HEK293 (cell line): ENCODE measurements around the gene UFD1.

Source experiments
- GLIS1 ChIP-seq: fragments of 450-650 bp; formaldehyde crosslinking; IDR thresholded peaks from 2 replicates; pipeline ENCODE4 v1.5.1; 2016; ENCODE audit warnings: missing biosample characterization, missing genetic modification characterization
- HIC1 ChIP-seq: fragments of 450-650 bp; formaldehyde crosslinking; IDR thresholded peaks from 2 replicates; pipeline ENCODE4 v1.5.1; 2016; ENCODE audit warnings: missing biosample characterization, missing genetic modification characterization
- PRDM2 ChIP-seq: fragments of 450-650 bp; formaldehyde crosslinking; IDR thresholded peaks from 2 replicates; pipeline ENCODE4 v1.5.1; 2016; ENCODE audit warnings: missing biosample characterization, missing genetic modification characterization, borderline replicate concordance
- RBAK ChIP-seq: fragments of 450-650 bp; formaldehyde crosslinking; IDR thresholded peaks from 2 replicates; pipeline ENCODE4 v1.5.1; 2016; ENCODE audit warnings: missing biosample characterization, missing genetic modification characterization
- SP7 ChIP-seq: fragments of 450-650 bp; formaldehyde crosslinking; IDR thresholded peaks from 2 replicates; pipeline ENCODE4 v1.5.1; 2016; ENCODE audit warnings: missing biosample characterization, missing genetic modification characterization
- ZBTB48 ChIP-seq: fragments of 450-650 bp; formaldehyde crosslinking; IDR thresholded peaks from 2 replicates; pipeline ENCODE4 v1.5.1; 2016; ENCODE audit warnings: missing biosample characterization, missing genetic modification characterization
- ZFP37 ChIP-seq: fragments of 450-650 bp; formaldehyde crosslinking; IDR thresholded peaks from 2 replicates; pipeline ENCODE4 v1.5.1; 2016; ENCODE audit warnings: missing biosample characterization, missing genetic modification characterization
- ZFP41 ChIP-seq: fragments of 450-650 bp; formaldehyde crosslinking; IDR thresholded peaks from 2 replicates; pipeline ENCODE4 v1.5.1; 2016; ENCODE audit warnings: missing biosample characterization, missing genetic modification characterization, borderline replicate concordance
- ZNF121 ChIP-seq: fragments of 450-650 bp; formaldehyde crosslinking; IDR thresholded peaks from 2 replicates; pipeline ENCODE4 v1.5.1; 2016; ENCODE audit warnings: missing biosample characterization, missing genetic modification characterization
- ZNF169 ChIP-seq: fragments of 450-650 bp; formaldehyde crosslinking; IDR thresholded peaks from 2 replicates; pipeline ENCODE4 v1.5.1; 2016; ENCODE audit warnings: missing biosample characterization, missing genetic modification characterization
- ZNF2 ChIP-seq: fragments of 450-650 bp; formaldehyde crosslinking; IDR thresholded peaks from 2 replicates; pipeline ENCODE4 v1.5.1; 2016; ENCODE audit warnings: missing biosample characterization, missing genetic modification characterization
- ZNF211 ChIP-seq: fragments of 450-650 bp; formaldehyde crosslinking; IDR thresholded peaks from 2 replicates; pipeline ENCODE4 v1.5.1; 2016; ENCODE audit warnings: low read depth, missing biosample characterization, missing genetic modification characterization
- ZNF214 ChIP-seq: fragments of 450-650 bp; formaldehyde crosslinking; IDR thresholded peaks from 2 replicates; pipeline ENCODE4 v1.5.1; 2017; ENCODE audit warnings: missing biosample characterization, mild to moderate bottlenecking, missing genetic modification characterization, borderline replicate concordance
- ZNF391 ChIP-seq: fragments of 450-650 bp; formaldehyde crosslinking; IDR thresholded peaks from 2 replicates; pipeline ENCODE4 v1.5.1; 2016; ENCODE audit warnings: low read depth, missing biosample characterization, missing genetic modification characterization, borderline replicate concordance
- ZNF416 ChIP-seq: fragments of 450-650 bp; formaldehyde crosslinking; IDR thresholded peaks from 2 replicates; pipeline ENCODE4 v1.5.1; 2016; ENCODE audit warnings: missing biosample characterization, missing genetic modification characterization
- ZNF548 ChIP-seq: fragments of 450-650 bp; formaldehyde crosslinking; IDR thresholded peaks from 2 replicates; pipeline ENCODE4 v1.5.1; 2016; ENCODE audit warnings: missing biosample characterization, missing genetic modification characterization
- ZNF555 ChIP-seq: fragments of 450-650 bp; formaldehyde crosslinking; conservative IDR thresholded peaks from 2 replicates; pipeline ENCODE4 v1.5.1; 2017; ENCODE audit warnings: missing biosample characterization, mild to moderate bottlenecking, missing genetic modification characterization, inconsistent platforms
- ZNF626 ChIP-seq: fragments of 450-650 bp; sonication (Bioruptor Pico); formaldehyde crosslinking; IDR thresholded peaks from 2 replicates; pipeline ENCODE4 v1.5.1; 2018; ENCODE audit warnings: missing biosample characterization, missing genetic modification characterization, inconsistent platforms
- ZNF645 ChIP-seq: fragments of 450-650 bp; formaldehyde crosslinking; IDR thresholded peaks from 2 replicates; pipeline ENCODE4; 2016; ENCODE audit warnings: missing biosample characterization, missing genetic modification characterization
- ZNF777 ChIP-seq: fragments of 450-650 bp; formaldehyde crosslinking; IDR thresholded peaks from 2 replicates; pipeline ENCODE4 v1.5.1; 2017; ENCODE audit warnings: missing biosample characterization, missing genetic modification characterization, borderline replicate concordance
- ZNF785 ChIP-seq: fragments of 450-650 bp; formaldehyde crosslinking; IDR thresholded peaks from 2 replicates; pipeline ENCODE4 v1.5.1; 2016; ENCODE audit warnings: missing biosample characterization, missing genetic modification characterization
- ZNF837 ChIP-seq: fragments of 450-650 bp; formaldehyde crosslinking; IDR thresholded peaks from 2 replicates; pipeline ENCODE4 v1.5.1; 2016; ENCODE audit warnings: missing biosample characterization, missing genetic modification characterization
- TF ChIP-seq, protein P1 (sequence below): fragments of 450-650 bp; formaldehyde crosslinking; IDR thresholded peaks from 2 replicates; pipeline ENCODE4 v1.5.1; 2017; ENCODE audit warnings: missing biosample characterization, missing genetic modification characterization
- TF ChIP-seq, protein P2 (sequence below): fragments of 450-650 bp; formaldehyde crosslinking; IDR thresholded peaks from 2 replicates; pipeline ENCODE4 v1.5.1; 2017; ENCODE audit warnings: missing biosample characterization, mild to moderate bottlenecking, missing genetic modification characterization, moderate library complexity
- TF ChIP-seq, protein P3 (sequence below): fragments of 450-650 bp; formaldehyde crosslinking; IDR thresholded peaks from 2 replicates; pipeline ENCODE4 v1.5.1; 2017; ENCODE audit warnings: missing biosample characterization, missing genetic modification characterization

UFD1 gene

DNA sequence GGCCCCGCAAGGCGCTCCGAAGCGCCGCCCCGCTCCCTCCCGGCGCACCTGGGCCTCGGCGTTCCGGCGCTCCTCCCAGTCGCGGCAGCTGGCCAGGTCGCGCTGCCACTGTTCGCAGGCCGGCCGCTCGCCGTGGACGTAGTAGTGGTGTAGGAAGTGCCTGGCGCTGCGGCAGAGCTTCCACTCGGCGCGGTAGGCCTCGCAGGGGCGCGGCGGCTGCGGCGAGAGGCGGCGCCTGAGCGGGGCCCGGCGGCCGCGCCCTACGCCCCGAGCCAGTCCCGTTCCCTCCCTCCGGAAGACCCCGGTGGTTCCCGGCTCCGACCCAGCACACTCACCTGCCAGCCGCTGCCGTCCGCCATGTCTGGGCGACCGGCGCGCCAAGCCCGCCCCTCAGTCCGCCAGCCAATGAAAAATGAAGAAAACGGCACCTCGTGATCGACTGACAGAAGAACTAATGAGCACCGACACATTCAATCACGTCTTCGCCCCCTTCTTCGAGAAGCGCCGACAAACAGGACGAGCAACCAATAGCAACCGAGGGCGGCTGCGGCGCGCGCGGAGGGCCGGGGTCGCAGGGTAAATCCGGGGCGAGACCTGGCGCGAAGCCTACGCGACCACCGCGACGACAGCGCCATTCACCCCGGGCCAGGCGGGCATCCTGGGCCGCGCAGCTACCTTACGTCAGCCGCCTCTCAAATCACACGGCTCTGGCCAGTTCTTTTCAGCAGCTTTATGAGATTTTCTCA is 31.5 kb downstream of the UFD1 start, which contains the start of gene C22orf39 (continued):
- no peak for TF ChIP-seq ZNF555 (tag by site-specific recombination)
- TF ChIP-seq, protein P1, sequence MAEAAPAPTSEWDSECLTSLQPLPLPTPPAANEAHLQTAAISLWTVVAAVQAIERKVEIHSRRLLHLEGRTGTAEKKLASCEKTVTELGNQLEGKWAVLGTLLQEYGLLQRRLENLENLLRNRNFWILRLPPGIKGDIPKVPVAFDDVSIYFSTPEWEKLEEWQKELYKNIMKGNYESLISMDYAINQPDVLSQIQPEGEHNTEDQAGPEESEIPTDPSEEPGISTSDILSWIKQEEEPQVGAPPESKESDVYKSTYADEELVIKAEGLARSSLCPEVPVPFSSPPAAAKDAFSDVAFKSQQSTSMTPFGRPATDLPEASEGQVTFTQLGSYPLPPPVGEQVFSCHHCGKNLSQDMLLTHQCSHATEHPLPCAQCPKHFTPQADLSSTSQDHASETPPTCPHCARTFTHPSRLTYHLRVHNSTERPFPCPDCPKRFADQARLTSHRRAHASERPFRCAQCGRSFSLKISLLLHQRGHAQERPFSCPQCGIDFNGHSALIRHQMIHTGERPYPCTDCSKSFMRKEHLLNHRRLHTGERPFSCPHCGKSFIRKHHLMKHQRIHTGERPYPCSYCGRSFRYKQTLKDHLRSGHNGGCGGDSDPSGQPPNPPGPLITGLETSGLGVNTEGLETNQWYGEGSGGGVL (tag by site-specific recombination) = no peak
- no peak for TF ChIP-seq ZNF214 (tag by site-specific recombination)
- TF ChIP-seq RBAK = no peak
- peak; percentile 66; the same call in 1 of the 2 replicates for TF ChIP-seq HIC1 (tag by site-specific recombination)
- no peak for TF ChIP-seq PRDM2 (tag by site-specific recombination)
- TF ChIP-seq ZNF645 (tag by site-specific recombination) = no peak
- no peak for TF ChIP-seq ZNF121 (tag by site-specific recombination)
- TF ChIP-seq ZNF416 (tag by site-specific recombination) = no peak
- TF ChIP-seq ZNF777 = no peak
- 0 out of 2 replicates have a peak, but pooled peaks have one; percentile 53 for TF ChIP-seq GLIS1 (tag by site-specific recombination)
- no peak for TF ChIP-seq ZNF548 (tag by site-specific recombination)
- TF ChIP-seq ZBTB48 (tag by site-specific recombination) = no peak
- no peak for TF ChIP-seq ZNF391 (tag by site-specific recombination)
- TF ChIP-seq ZNF2 = no peak; the same call in 1 of the 2 replicates
- no peak for TF ChIP-seq SP7 (tag by site-specific recombination)
- TF ChIP-seq ZNF626 (tag by site-specific recombination) = no peak
- TF ChIP-seq ZNF211 = no peak
- TF ChIP-seq ZFP41 (tag by site-specific recombination) = no peak
- no peak for TF ChIP-seq ZNF169
- TF ChIP-seq, protein P2, sequence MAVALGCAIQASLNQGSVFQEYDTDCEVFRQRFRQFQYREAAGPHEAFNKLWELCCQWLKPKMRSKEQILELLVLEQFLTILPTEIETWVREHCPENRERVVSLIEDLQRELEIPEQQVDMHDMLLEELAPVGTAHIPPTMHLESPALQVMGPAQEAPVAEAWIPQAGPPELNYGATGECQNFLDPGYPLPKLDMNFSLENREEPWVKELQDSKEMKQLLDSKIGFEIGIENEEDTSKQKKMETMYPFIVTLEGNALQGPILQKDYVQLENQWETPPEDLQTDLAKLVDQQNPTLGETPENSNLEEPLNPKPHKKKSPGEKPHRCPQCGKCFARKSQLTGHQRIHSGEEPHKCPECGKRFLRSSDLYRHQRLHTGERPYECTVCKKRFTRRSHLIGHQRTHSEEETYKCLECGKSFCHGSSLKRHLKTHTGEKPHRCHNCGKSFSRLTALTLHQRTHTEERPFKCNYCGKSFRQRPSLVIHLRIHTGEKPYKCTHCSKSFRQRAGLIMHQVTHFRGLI (tag by site-specific recombination) = no peak
- no peak for TF ChIP-seq ZNF837 (tag by site-specific recombination)
- TF ChIP-seq, protein P3, sequence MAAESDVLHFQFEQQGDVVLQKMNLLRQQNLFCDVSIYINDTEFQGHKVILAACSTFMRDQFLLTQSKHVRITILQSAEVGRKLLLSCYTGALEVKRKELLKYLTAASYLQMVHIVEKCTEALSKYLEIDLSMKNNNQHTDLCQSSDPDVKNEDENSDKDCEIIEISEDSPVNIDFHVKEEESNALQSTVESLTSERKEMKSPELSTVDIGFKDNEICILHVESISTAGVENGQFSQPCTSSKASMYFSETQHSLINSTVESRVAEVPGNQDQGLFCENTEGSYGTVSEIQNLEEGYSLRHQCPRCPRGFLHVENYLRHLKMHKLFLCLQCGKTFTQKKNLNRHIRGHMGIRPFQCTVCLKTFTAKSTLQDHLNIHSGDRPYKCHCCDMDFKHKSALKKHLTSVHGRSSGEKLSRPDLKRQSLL (tag by site-specific recombination) = no peak
- no peak for TF ChIP-seq ZNF785 (tag by site-specific recombination)
- no peak for TF ChIP-seq ZFP37 (tag by site-specific recombination)
